Stimulated activated CD4-positive, alpha-beta T cell treated with anti-CD3 and anti-CD28 coated beads, TNF-alpha, amount 100 ng/mL, for 4 hours (primary cell): ENCODE data around the gene RAPGEF2.
"Not testable (repeated sequence)": the region's sequence is repeated elsewhere in the genome, so short reads cannot be mapped to it uniquely, and the experiment has no call there.

Source experiments
- DNase-seq, 3 experiments: peaks; one replicate each; pipeline ENCODE4 v3.0.0-alpha.2; 2020; ENCODE audit warnings: low read depth in 3 of 3

The RAPGEF2 gene

DNA sequence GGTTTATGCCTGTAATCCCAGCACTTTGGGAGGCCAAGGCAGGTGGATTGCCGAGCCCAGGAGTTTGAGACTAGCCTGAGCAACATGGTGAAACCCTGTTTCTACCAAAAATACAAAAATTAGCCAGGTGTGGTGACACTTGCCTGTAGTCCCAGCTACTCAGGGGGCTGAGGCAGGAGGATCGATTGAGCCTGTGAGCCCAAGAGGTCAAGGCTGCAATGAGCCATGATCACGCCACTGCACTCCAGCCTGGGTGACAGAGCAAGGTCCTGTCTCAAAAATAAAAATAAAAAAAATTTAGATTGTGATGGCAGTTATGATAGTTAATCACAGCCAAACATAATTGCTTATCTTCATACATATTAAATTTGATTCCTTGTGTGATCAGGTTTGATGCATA is 58.6 kb downstream of the RAPGEF2 start:
- DNase-seq = not testable (repeated sequence)

DNA sequence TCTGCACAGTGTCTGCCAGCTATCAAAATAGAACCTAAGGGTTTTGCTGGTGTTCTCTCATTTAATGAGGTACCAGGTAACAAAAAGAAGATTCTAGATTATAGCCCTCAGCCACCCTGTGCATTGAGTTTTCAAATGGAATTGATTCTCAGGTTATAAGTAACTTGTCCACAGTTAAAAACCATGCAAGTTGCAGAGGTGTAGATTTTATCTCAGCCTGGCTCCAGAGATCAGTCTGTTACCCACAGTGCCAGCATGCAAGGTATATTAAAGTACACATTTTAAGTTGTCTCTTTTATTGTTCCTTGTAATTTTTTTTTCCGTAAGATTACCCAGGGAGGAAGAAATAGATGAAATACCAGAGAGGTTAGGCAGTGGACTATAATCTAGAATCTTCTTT is 59.7 kb downstream of the RAPGEF2 start:
- DNase-seq = no peak

DNA sequence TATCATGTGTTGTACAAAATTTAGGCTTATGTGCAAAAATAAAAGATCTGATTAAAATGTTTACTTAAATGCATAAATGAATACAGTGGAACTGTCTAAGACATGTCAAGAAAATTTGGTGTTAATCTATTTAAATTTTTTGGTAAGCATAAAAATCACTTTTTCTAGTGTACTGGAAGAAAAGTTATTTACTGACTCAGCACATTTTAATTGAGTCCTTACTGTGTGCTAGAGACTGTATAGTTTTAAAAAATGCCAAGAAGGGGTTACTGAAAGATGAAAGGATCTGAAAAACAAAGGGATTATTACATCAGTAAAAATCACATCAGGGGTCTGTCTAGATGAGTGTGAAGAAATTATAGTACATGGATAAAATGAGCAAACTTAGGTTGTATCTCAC is 60.6 kb downstream of the RAPGEF2 start:
- no peak for DNase-seq

DNA sequence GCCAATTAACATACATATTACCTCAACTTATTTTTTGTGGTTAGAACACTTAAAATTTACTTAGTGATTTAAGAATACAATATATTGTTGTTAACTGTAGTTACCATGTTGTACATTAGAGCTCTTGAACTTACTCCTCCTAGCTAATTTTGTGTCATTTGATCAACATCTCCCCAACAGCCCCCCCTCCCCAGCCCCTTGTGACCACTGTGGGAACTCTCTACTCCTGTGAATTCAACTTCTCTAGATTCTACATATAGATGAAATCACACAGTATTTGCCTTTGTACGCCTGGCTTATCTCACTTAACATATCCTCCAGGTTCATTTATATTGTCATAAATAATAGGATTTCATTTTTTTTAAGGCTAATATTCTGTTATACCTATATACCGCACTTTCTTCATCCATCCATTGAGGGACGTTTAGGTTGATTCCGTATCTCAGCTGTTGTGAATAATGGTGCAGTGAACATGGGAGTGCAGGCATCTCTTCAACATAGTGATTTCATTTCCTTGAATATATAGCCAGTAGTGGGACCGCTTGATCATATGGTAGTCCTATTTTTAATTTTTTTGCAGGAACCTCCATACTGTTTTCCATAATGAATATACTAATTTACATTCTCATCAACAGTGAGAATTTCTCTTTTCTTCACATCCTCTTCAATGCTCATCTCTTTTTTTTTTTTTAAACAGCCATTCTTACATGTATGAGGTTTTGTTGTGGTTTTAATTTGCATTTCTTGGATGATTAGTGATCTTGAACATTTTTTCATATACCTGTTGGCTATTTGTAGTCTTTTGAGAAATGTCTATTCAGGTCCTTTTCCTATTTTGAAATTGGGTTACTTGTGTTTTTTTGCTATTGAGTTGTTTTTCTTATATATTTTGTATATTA is 66.8 kb downstream of the RAPGEF2 start:
- DNase-seq = no peak

DNA sequence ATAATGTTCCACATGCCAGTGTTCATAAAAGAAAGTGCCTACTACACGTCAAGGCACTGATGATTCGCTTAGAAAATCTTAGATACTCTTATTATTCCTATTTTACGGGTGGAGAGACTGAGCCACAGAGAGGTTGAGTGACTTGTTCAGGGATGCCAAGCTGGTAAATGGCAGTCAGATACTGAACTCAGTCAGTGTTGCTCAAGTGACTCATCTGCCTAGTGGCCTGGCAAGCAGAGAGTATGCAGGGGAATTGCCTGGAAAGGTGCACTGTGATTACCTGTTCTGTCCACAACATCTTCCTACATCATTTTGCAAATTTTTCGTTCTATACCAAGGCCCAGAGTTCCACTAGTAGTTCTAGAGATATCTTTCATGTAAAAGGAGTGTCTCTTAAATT is 68.4 kb downstream of the RAPGEF2 start:
- no peak for DNase-seq

DNA sequence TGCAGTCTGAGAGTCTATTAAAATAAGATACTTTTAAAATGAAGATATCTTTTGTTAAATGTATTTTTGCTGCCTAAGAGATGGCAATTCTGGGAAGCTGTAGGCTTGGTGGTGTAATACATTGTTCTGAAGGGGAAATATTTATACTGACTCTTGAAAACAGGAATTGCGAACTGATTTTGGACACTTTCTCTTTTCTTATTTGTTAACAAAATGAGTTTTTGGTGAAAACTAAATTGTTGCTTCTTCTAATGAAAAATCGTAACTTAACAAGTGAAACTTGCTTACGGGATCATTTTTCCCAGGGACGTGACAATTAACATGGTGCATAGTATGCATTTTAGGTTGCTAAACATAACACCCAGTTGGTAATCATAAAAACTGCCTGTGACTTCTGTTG is 71.0 kb downstream of the RAPGEF2 start:
- no peak for DNase-seq

DNA sequence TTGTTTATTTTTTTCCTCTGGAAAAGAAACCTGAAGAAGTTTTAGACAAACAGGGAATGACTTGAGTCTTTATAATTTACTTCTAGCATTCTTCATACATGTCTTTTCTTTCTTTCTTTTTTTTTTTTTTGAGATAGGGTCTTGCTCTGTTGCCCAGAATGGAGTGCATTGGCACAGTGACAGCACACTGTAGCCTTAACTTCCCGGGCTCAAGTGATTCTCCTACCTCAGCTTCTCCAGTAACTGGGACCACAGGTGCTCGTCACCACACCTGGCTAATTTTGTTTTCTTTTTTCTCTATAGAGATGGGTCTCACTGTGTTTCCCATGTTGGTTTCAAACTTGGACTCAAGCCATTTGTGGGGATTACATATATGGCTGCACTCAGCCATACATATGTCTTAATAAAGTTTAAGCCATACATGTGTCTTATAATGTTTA is 71.8 kb downstream of the RAPGEF2 start:
- DNase-seq = no peak

DNA sequence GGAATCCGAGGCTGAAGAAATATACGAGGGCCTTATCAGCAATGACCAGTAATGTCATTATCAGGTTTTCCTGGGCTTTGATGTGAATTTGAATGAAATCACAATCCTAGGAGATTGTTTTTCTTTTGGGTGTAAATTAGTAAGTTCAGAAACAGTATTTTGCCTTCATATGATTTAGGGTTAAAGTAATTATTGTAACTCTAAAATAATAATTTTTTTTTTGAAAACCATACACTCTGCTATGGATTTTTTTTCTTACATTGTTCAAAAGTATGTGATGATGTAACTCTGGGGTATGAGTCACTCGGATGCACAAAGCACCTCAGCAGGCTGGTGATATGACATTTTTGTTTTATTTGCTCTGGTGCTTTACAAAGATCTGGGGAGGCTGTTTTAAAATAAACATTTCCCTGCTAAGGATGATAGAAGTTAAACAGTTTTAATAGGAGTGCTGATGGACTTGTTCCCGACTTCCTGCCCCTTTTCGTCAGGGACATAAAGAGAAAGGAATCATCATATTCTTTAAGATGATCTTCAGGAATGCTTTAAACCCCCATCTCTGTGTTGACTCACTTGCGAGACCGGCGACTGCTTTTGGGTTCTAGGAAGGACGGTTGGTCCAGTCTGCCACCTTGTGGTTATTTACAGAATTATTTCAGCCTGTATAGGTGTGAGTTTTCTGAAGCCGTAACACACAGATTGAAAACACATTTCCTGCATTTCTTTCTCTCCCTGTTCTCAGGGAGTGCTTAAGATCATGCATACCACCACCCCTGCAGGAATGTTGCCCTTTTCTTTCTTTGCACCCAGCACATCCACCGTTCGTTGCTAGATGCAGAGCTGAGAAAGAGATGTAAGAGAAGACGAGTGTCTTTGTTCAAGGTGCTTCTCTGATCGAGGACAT is 72.5 kb downstream of the RAPGEF2 start:
- peak; percentile 9 to 24 (median 23) for DNase-seq

DNA sequence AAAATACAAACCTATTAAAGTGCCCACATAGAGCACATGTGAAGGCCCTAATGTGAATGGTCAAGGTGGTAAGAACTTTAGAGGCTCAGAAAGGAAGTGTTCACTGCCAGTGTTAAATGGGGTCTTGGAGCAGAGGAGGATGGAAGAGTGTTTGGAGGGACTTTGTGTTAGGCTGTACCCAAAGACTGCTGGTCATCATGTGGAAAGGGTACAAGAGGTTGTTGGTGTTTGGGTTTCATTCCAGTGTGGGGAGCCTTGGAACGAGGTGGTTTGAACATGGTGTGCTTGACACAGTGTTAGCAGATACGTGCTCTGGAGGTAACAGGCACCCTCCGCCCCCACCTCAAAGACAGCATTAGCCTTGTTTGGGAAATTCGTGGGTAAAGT is 73.1 kb downstream of the RAPGEF2 start:
- no peak for DNase-seq

DNA sequence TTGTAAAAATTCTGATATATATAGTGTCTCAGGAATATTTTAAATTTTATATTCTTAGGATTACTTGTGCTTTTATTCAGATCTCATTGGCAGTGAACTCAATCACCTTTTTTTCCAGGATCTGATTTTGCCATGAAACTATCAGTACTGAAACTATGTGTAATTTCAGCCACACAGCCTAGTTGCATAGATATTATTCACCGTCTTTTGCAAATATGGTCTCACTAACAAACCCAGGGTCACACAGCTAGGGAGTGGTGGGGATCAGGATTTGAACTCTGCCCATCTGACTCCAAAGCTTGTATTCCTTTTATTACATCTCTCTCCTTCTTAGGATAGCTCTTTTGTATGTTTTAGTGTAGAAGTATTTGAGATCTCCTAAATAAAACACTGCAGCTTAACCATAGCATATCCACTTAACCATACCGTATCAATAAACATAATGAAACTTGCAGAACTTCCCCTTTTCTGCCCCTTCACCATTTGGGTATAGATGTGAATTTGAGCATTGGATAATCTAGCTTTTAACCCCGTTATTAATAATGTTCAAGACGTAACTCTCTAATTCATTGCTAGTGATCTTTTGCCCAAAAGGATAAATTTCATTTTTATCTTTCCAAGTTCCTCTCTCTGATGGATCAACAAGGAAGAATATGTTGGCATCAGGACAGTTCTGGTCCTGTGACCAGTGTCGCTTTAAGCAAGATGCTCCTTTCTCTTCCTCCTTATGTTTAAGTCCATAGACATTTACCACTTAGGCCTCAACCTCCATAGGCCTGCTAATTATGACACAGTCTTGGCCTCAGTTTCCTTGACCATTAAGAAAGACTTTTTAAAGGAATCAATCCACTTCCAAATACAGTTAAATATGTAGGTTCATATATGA is 74.6 kb downstream of the RAPGEF2 start:
- no peak for DNase-seq

DNA sequence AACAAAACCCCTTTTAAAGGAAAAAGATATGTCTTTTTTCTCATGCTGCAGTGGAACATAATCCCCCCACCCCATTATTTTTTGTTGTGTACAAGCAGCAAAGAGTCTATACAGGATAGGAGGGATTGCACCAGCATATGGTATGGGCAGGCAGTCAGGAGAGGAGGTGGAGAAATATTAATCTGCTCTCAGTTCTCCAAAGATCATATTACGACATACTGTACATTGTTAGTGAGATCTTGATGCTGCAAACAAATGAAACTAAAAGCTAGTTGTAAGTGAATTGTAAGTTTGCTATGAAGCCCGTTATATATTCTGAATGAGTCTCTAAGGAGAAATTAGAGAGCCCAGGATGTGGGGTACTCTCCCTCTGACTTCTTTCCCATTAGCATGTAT is 75.3 kb downstream of the RAPGEF2 start:
- no peak for DNase-seq

DNA sequence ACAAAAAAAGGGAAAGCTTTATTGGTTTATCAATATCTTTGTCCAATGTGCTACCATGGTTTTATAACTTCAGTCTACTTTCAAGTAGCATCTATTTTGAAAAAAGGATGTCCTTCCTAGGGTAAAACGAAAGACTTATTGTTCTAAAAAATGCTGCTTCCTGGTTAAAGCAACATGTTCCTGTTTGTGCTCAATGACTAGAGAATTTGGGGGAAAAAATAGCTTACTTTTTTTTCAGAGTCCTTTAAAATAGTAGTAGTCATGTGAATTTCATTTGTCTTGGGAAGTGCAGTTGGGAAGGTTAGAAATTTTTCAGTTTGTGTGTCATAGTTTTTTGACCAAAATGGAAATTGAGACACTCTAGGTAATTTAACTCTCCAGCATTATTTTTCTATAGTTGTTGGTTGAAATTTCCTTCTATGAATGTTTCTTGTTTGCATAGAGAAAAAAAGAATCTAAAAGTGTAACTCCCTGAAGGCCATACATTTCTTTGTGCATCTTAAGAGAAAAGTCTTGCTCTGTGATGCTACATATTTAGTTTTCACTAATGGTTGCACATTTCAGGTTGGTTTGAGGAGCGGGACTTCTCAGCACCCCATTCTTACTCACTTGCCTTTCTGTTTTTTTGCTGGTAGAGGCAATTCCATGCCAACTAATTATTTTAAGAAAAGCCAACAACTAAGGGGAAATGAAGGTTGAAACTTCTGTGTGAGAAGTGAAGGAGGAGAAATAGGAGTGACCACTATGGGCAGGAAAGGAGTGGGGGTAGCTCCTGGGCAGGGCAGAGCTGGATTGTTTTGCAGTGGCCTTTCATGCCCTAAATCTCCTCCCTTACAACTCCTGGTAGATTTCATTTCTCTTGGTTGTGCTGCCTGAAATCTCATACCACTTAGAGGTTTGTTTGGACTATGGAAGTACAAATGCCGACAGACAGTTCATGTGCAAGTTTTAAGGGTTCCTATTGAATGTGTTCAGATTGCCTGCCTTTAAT is 76.4 kb downstream of the RAPGEF2 start:
- DNase-seq = no peak

DNA sequence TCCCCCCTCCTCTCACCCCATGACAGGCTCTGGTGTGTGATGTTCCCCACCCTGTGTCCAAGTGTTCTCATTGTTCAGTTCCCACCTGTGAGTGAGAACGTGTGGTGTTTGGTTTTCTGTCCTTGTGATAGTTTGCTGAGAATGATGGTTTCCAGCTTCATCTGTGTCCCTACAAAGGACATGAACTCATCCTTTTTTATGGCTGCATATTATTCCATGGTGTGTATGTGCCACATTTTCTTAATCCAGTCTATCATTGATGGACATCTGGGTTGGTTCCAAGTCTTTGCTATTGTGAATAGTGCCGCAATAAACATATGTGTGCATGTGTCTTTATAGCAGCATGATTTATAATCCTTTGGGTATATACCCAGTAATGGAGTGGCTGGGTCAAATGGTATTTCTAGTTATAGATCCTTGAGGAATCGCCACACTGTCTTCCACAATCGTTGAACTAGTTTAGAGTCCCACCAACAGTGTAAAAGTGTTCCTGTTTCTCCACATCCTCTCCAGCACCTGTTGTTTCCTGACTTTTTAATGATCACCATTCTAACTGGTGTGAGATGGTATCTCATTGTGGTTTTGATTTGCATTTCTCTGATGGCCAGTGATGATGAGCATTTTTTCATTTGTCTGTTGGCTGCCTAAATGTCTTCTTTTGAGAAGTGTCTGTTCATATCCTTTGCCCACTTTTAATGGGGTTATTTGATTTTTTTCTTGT is 81.2 kb downstream of the RAPGEF2 start:
- DNase-seq = not testable (repeated sequence)

DNA sequence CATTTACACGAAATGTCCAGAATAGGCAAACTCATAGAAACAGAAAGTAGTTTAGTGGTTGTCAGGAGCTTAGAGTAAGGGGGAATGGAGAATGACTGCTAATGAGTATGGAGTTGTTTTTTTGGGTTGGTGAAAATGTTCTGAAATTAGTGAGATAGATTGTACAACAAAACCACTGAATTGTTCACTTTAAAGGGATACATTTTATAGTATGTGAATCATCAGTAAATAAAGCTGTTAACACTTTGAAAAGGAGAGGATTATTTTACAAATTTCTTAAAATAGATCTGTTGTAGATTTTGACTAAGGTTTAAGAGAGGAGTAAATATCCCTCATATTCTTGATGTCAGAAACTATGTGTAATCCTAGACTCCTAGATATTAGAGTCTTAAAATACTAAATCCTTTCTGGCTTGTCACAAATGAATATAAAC is 82.7 kb downstream of the RAPGEF2 start:
- DNase-seq = no peak

DNA sequence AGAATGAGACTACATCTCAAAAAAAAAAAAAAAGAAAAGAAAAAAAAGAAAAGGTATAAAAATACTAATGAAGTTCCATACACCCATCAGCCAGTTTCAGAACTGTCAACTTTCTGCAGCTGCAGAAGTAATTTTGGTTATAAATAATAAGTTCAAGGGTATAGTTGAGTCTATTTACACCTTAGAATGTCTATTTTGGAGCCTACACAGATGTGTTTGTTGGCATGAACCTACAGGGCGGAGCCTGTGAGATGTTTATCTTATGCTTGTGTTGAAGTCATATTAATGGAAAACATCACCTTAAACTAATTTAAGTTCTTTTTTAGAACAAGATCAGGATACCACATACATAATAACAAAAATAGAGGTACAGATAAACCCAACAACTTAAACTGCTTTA is 85.8 kb downstream of the RAPGEF2 start:
- DNase-seq = no peak

DNA sequence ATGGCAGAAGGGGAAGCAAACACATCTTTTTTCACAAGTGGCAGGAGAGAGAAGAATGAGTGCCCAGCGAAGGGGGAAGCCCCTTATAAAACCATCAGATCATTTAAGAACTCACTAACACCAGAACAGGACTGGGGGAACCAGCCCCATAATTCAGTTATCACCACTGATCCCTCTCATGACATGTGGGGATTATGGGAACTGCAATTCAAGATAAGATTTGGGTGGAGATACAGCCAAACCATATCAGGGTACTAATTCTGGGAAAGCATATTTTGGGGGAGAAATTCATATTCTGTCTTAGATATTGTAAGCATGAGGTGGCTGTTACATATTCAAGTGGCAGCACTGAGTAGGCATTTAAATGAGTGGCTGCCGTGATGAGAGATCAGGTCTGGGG is 87.8 kb downstream of the RAPGEF2 start:
- DNase-seq = no peak

DNA sequence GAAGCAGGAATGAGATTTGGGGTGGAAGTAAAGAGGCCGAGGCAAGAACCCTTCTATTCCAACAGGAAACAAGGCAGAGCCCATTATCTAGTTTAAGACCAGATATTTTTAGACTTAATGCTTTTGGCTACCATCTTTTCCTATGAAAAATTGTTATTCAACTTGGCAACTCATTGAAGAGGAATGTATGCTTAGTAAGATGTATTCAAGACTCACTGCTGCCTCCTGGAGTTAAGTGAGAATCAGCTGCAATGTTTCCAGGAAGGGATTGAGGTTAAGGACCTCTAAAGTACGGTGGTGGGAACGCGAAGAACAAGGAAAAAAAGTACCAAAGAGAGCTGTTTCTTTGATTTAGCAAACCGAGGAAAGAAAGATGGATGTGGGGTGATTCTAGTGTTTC is 89.1 kb downstream of the RAPGEF2 start:
- no peak for DNase-seq

DNA sequence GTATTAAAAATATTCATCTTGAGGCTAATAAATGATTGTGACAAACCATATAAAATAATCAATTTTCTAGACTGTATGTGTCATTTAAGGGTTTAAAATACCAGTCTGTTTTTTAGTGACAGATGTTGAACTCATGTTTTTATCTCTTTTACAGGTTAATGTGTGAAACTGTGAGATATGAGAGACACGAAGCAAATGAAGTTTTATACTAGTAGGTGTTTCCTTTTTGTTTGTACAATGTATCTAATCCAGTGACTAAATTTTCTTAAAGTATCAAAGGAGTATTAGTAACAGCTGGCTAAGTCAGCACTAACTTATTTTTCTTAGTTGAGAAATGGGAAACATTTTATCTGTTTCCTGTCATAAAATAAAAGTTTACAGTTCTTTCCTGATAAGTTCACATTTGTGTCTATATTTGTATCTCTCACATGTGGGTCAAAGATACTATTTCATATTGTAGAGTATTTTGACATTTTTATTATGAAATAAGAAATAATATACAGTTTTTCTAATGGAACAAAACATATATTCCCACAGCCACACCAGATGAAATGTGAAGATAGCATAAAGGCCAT is 90.3 kb downstream of the RAPGEF2 start:
- no peak for DNase-seq

DNA sequence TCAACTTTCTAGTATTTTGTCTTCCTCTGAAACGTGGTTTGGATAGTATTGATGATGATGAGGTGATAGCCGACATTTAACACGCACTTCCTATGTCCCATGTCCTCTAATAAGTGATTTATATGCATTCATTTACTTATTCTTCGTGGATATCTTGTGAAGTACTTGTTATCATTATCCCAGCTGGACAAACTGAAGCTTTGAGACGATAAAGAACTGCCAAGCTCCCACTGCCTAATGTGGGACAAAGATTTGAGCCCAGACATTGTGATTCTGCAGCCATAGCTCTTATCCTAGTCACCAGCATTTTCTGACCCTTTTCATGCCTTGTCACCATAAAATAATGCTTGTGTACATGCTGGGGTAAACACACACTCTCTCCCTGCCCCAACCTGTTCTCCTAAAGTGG is 92.5 kb downstream of the RAPGEF2 start:
- DNase-seq = no peak
